HG03135 (cell line): ENCODE results near the gene ZIC5.

ENCODE experiments used
- ATAC-seq: cut with Tn5 transposase; IDR thresholded peaks from one replicate; pipeline ENCODE4 v1.9.1; 2021; ENCODE audit warnings: mild to moderate bottlenecking, moderate library complexity; ENCODE audit not compliant: unreplicated experiment

ZIC5 gene

GRCh38 chr13:99976575-99976974 is 5.0 kb upstream of the ZIC5 start:
- ATAC-seq, result no peak

- ATAC-seq, result no peak
Observed at GRCh38 chr13:99975626-99976025, 4.1 kb upstream of the ZIC5 start.

GRCh38 chr13:99974939-99975561 is 3.5 kb upstream of the ZIC5 start:
- no peak for ATAC-seq

GRCh38 chr13:99974296-99974938 is 2.9 kb upstream of the ZIC5 start:
- ATAC-seq, result no peak

GRCh38 chr13:99973808-99974185 is 2.2 kb upstream of the ZIC5 start:
- ATAC-seq, result no peak

- no peak for ATAC-seq
Observed at GRCh38 chr13:99973163-99973807, 1.7 kb upstream of the ZIC5 start.

- no peak for ATAC-seq
Observed at GRCh38 chr13:99972190-99972731, 694 bp upstream of the ZIC5 start.

- ATAC-seq, result no peak
Observed at GRCh38 chr13:99970651-99971575, 654 bp downstream of the ZIC5 start.

GRCh38 chr13:99969919-99970650 is 1.5 kb downstream of the ZIC5 start:
- ATAC-seq, result no peak

GRCh38 chr13:99969453-99969918 is 2.1 kb downstream of the ZIC5 start:
- no peak for ATAC-seq

- ATAC-seq, result no peak
Observed at GRCh38 chr13:99968521-99969452, 2.8 kb downstream of the ZIC5 start.

- no peak for ATAC-seq
Observed at GRCh38 chr13:99967869-99968520, 3.6 kb downstream of the ZIC5 start.

- ATAC-seq, result no peak
Observed at GRCh38 chr13:99967498-99967868, 4.1 kb downstream of the ZIC5 start.

- no peak for ATAC-seq
Observed at GRCh38 chr13:99966064-99966805, 5.3 kb downstream of the ZIC5 start.

GRCh38 chr13:99965329-99966000 is 6.1 kb downstream of the ZIC5 start:
- ATAC-seq, result no peak

- ATAC-seq, result no peak
Observed at GRCh38 chr13:99963816-99964339, 7.7 kb downstream of the ZIC5 start.

GRCh38 chr13:99962242-99962641 is 9.3 kb downstream of the ZIC5 start:
- ATAC-seq, result no peak
